ENCODE results near the gene YJEFN3. TPM values are rescaled to one million over a fixed set of nuclear protein-coding genes. Genes with fewer than 3 reads are reported as not detected.

YJEFN3 gene
- polyA plus RNA-seq, 3 donors = 2.3 TPM; not detected in 2

- Histone ChIP-seq H4K20me1 (ENCODE audit: insufficient read depth, low read length) (no peaks in the 10 kb centered on the region), H3K27ac (ENCODE audit: low read depth in 1 of 2, low read length in 2 of 2) (no peak overlapping the region), H3K4me3 (replicated peaks in 1 of 3; ENCODE audit: low read depth in 2 of 3, low read length in 3 of 3) (no peak overlapping the region), H3K4me1 (ENCODE audit: control insufficient read depth in 1 of 2, insufficient read depth in 2 of 2, low read length in 2 of 2) (peaks cover 0 to 3% of the 10 kb centered on the region in 2 donors), H3K36me3 (replicated peaks in 1 of 2; ENCODE audit: control insufficient read depth in 1 of 2, insufficient read depth in 2 of 2, low read length in 2 of 2) (no peaks in the 10 kb centered on the region), H3K9me3 (replicated peaks in 1 of 2; ENCODE audit: control insufficient read depth in 1 of 2, insufficient read depth in 1 of 2, low read length in 2 of 2) (peaks cover 0 to 6% of the 10 kb centered on the region in 2 donors), H3K79me2 (ENCODE audit: insufficient read depth, low read length) (no peaks in the 10 kb centered on the region), H3K27me3 (ENCODE audit: control insufficient read depth in 2 of 2, insufficient read depth in 2 of 2, low read length in 2 of 2) (no peaks in the 10 kb centered on the region), H3K4me2 (replicated peaks; ENCODE audit: extremely low read depth, low read length, poor library complexity, severe bottlenecking) (no peak overlapping the region), H3K9ac (ENCODE audit: insufficient read depth, low read length, poor library complexity, severe bottlenecking) (no peak overlapping the region), H2AFZ (ENCODE audit: insufficient read depth, low read depth, low read length, poor library complexity, severe bottlenecking) (no peak overlapping the region)
- DNase-seq = no peak
- TF ChIP-seq CTCF (IDR thresholded peaks at IDR 0.05) = no peak
- intact Hi-C loops (cut with micrococcal nuclease) = no loop called here
- H3K9me3 Mint-ChIP-seq = peaks cover 3 to 6% (median 5%) of the 10 kb centered on the region in 7 donors
- H3K27ac Mint-ChIP-seq = peak overlapping the region in 2 of 7 donors; percentile 35 to 59
- peaks cover 2 to 6% (median 3%) of the 10 kb centered on the region in 3 donors for H3K27me3 Mint-ChIP-seq (ENCODE audit: low read depth in 3 of 3)
- no peak overlapping the region for H3K4me3 Mint-ChIP-seq
- no peaks in the 10 kb centered on the region for H3K36me3 Mint-ChIP-seq
- H3K4me1 Mint-ChIP-seq = peaks cover 6% of the 10 kb centered on the region
- 96% methylated on average over 7 of the region's 10 CpGs for WGBS (ENCODE audit: insufficient coverage)
Observed at GRCh38 chr19:19553670-19554069, 25.0 kb downstream of the YJEFN3 start.

- TF ChIP-seq CTCF (IDR thresholded peaks at IDR 0.05) = peak; percentile 88
- intact Hi-C loops (cut with micrococcal nuclease) = no loop called here
- Histone ChIP-seq H3K9ac (ENCODE audit: insufficient read depth, low read length, poor library complexity, severe bottlenecking) (no peak overlapping the region), H3K27me3 (ENCODE audit: control insufficient read depth in 2 of 2, insufficient read depth in 2 of 2, low read length in 2 of 2) (no peaks in the 10 kb centered on the region), H3K4me2 (replicated peaks; ENCODE audit: extremely low read depth, low read length, poor library complexity, severe bottlenecking) (no peak overlapping the region), H3K4me1 (ENCODE audit: control insufficient read depth in 1 of 2, insufficient read depth in 2 of 2, low read length in 2 of 2) (peaks cover 0 to 1% of the 10 kb centered on the region in 2 donors), H3K27ac (ENCODE audit: low read depth in 1 of 2, low read length in 2 of 2) (no peak overlapping the region), H3K9me3 (replicated peaks in 1 of 2; ENCODE audit: control insufficient read depth in 1 of 2, insufficient read depth in 1 of 2, low read length in 2 of 2) (peaks cover 0 to 6% of the 10 kb centered on the region in 2 donors), H4K20me1 (ENCODE audit: insufficient read depth, low read length) (no peaks in the 10 kb centered on the region), H3K4me3 (replicated peaks in 1 of 3; ENCODE audit: low read depth in 2 of 3, low read length in 3 of 3) (no peak overlapping the region), H3K79me2 (ENCODE audit: insufficient read depth, low read length) (no peaks in the 10 kb centered on the region), H3K36me3 (replicated peaks in 1 of 2; ENCODE audit: control insufficient read depth in 1 of 2, insufficient read depth in 2 of 2, low read length in 2 of 2) (no peaks in the 10 kb centered on the region), H2AFZ (ENCODE audit: insufficient read depth, low read depth, low read length, poor library complexity, severe bottlenecking) (peak overlapping the region; percentile 11)
- peaks cover 1% of the 10 kb centered on the region for H3K4me1 Mint-ChIP-seq
- no peak overlapping the region for H3K4me3 Mint-ChIP-seq
- 75% methylated on average over 33 of the region's 34 CpGs for WGBS (ENCODE audit: insufficient coverage)
- H3K36me3 Mint-ChIP-seq = no peaks in the 10 kb centered on the region
- peaks cover 2 to 6% (median 3%) of the 10 kb centered on the region in 3 donors for H3K27me3 Mint-ChIP-seq (ENCODE audit: low read depth in 3 of 3)
- DNase-seq = peak; percentile 39 to 68 (median 61)
- H3K27ac Mint-ChIP-seq = no peak overlapping the region
- peaks cover 0 to 6% (median 5%) of the 10 kb centered on the region in 7 donors for H3K9me3 Mint-ChIP-seq
Observed at GRCh38 chr19:19554074-19555023, 25.6 kb downstream of the YJEFN3 start.
